GM21381 (cell line): ENCODE data around the gene FLNC.

Experiments used
- ATAC-seq: cut with Tn5 transposase; IDR thresholded peaks from one replicate; pipeline ENCODE4 v1.9.1; 2021; ENCODE audit warnings: mild to moderate bottlenecking, moderate library complexity; ENCODE audit not compliant: unreplicated experiment

Gene FLNC

GRCh38 chr7:128875523-128875948 is 45.3 kb downstream of the FLNC start:
- ATAC-seq = no peak

GRCh38 chr7:128876127-128876526 is 45.9 kb downstream of the FLNC start:
- ATAC-seq = no peak

GRCh38 chr7:128876586-128876977 is 46.4 kb downstream of the FLNC start:
- no peak for ATAC-seq

GRCh38 chr7:128876978-128877755 is 47.0 kb downstream of the FLNC start:
- no peak for ATAC-seq

GRCh38 chr7:128877756-128878120 is 47.5 kb downstream of the FLNC start:
- ATAC-seq = no peak

- ATAC-seq = no peak
Measured at GRCh38 chr7:128878226-128879105, 48.3 kb downstream of the FLNC start.

- no peak for ATAC-seq
Measured at GRCh38 chr7:128879461-128879938, 49.3 kb downstream of the FLNC start.

- ATAC-seq = no peak
Measured at GRCh38 chr7:128879939-128880746, 49.9 kb downstream of the FLNC start.

GRCh38 chr7:128880791-128881457 is 50.7 kb downstream of the FLNC start:
- no peak for ATAC-seq

- ATAC-seq = no peak
Measured at GRCh38 chr7:128881458-128882125, 51.4 kb downstream of the FLNC start.

- no peak for ATAC-seq
Measured at GRCh38 chr7:128882134-128882533, 51.9 kb downstream of the FLNC start.

GRCh38 chr7:128883622-128884448 is 53.6 kb downstream of the FLNC start:
- ATAC-seq = no peak

GRCh38 chr7:128884561-128885369 is 54.6 kb downstream of the FLNC start:
- no peak for ATAC-seq

- ATAC-seq = no peak
Measured at GRCh38 chr7:128885370-128886187, 55.4 kb downstream of the FLNC start.

- no peak for ATAC-seq
Measured at GRCh38 chr7:128886391-128887168, 56.4 kb downstream of the FLNC start.

- no peak for ATAC-seq
Measured at GRCh38 chr7:128887169-128888038, 57.2 kb downstream of the FLNC start.
